Measurements from ENCODE around the gene CHIC2. TPM values are rescaled to one million over a fixed set of nuclear protein-coding genes. Genes with fewer than 3 reads are reported as not detected.

Gene CHIC2
- total RNA-seq, 1 experiment from 2014 or later, result 16.5 TPM

GRCh38 chr4:53991821-53992220 lies 72.6 kb downstream of the CHIC2 start:
- CTCF ChIA-PET, result no interaction called here

GRCh38 chr4:53990641-53991040 lies 73.8 kb downstream of the CHIC2 start:
- H3K36me3 Mint-ChIP-seq (ENCODE audit: insufficient read depth, unreplicated experiment), result no peaks in the 10 kb centered on the region
- no peak overlapping the region for H3K4me3 Mint-ChIP-seq (ENCODE audit: low read depth, unreplicated experiment)
- DNase-seq, result no peak
- CTCF ChIA-PET, result no interaction called here
- TF ChIP-seq, protein P1, sequence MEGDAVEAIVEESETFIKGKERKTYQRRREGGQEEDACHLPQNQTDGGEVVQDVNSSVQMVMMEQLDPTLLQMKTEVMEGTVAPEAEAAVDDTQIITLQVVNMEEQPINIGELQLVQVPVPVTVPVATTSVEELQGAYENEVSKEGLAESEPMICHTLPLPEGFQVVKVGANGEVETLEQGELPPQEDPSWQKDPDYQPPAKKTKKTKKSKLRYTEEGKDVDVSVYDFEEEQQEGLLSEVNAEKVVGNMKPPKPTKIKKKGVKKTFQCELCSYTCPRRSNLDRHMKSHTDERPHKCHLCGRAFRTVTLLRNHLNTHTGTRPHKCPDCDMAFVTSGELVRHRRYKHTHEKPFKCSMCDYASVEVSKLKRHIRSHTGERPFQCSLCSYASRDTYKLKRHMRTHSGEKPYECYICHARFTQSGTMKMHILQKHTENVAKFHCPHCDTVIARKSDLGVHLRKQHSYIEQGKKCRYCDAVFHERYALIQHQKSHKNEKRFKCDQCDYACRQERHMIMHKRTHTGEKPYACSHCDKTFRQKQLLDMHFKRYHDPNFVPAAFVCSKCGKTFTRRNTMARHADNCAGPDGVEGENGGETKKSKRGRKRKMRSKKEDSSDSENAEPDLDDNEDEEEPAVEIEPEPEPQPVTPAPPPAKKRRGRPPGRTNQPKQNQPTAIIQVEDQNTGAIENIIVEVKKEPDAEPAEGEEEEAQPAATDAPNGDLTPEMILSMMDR (IDR thresholded peaks at IDR 0.05; ENCODE audit: unreplicated experiment), result no peak
- peaks cover 7% of the 10 kb centered on the region for H3K4me1 Mint-ChIP-seq (ENCODE audit: low read depth, unreplicated experiment)
- H3K27ac Mint-ChIP-seq (ENCODE audit: unreplicated experiment), result no peak overlapping the region
- no TSS peak for BruUV-seq (replicated peaks)
- H3K9me3 Mint-ChIP-seq (ENCODE audit: low read depth, unreplicated experiment), result no peaks in the 10 kb centered on the region
- intact Hi-C loops (cut with micrococcal nuclease; ENCODE audit: unreplicated experiment), result no loop called here
- no peaks in the 10 kb centered on the region for H3K27me3 Mint-ChIP-seq (ENCODE audit: unreplicated experiment)

More at GRCh38 chr4:53991821-53992220, 72.6 kb downstream of the CHIC2 start:
- DNase-seq, result no peak
- H3K4me1 Mint-ChIP-seq (ENCODE audit: low read depth, unreplicated experiment), result peaks cover 7% of the 10 kb centered on the region
- intact Hi-C loops (cut with micrococcal nuclease; ENCODE audit: unreplicated experiment), result no loop called here
- TF ChIP-seq, protein P1 (IDR thresholded peaks at IDR 0.05; ENCODE audit: unreplicated experiment), result no peak
- H3K4me3 Mint-ChIP-seq (ENCODE audit: low read depth, unreplicated experiment), result no peak overlapping the region
- no peaks in the 10 kb centered on the region for H3K27me3 Mint-ChIP-seq (ENCODE audit: unreplicated experiment)
- H3K27ac Mint-ChIP-seq (ENCODE audit: unreplicated experiment), result no peak overlapping the region
- no peaks in the 10 kb centered on the region for H3K9me3 Mint-ChIP-seq (ENCODE audit: low read depth, unreplicated experiment)
- BruUV-seq (replicated peaks), result no TSS peak
- no peaks in the 10 kb centered on the region for H3K36me3 Mint-ChIP-seq (ENCODE audit: insufficient read depth, unreplicated experiment)

GRCh38 chr4:53987761-53988171 lies 76.6 kb downstream of the CHIC2 start:
- intact Hi-C loops (cut with micrococcal nuclease; ENCODE audit: unreplicated experiment), result no loop called here
- BruUV-seq (replicated peaks), result no TSS peak
- Mint-ChIP-seq H3K4me3 (ENCODE audit: low read depth, unreplicated experiment) (no peak overlapping the region), H3K27me3 (ENCODE audit: unreplicated experiment) (no peaks in the 10 kb centered on the region), H3K27ac (ENCODE audit: unreplicated experiment) (no peak overlapping the region), H3K4me1 (ENCODE audit: low read depth, unreplicated experiment) (peaks cover 7% of the 10 kb centered on the region), H3K36me3 (ENCODE audit: insufficient read depth, unreplicated experiment) (no peaks in the 10 kb centered on the region), H3K9me3 (ENCODE audit: low read depth, unreplicated experiment) (no peaks in the 10 kb centered on the region)
- no peak for DNase-seq
- CTCF ChIA-PET, result interaction anchor here (0.6 to 1.2 kb wide), 3 partner anchors 10 to 976 kb away, joined by 3 to 4 read pairs (median 3); no protein-coding TSS in a partner anchor
- TF ChIP-seq, protein P1 (IDR thresholded peaks at IDR 0.05; ENCODE audit: unreplicated experiment), result no peak

DNA sequence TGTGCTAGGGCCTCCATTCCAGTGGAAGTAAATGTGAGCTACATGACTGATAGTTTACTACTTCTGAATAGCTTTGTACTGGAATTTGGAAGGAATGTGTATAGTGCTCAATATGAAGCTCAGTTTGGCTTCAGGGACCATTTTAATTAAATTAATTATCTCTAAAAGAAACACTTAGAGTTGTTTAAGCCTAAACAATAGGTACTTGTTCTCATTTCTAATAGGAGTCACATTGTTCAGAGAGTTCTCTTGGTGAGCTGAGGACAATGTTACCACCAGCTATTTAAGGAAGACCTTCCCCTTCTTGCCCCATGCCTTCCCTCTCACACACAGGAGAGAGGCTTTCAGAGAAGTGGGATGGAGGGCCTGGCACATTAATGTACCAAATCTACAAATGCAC lies 78.3 kb downstream of the CHIC2 start:
- intact Hi-C loops (cut with micrococcal nuclease; ENCODE audit: unreplicated experiment), result no loop called here
- no peaks in the 10 kb centered on the region for H3K36me3 Mint-ChIP-seq (ENCODE audit: insufficient read depth, unreplicated experiment)
- DNase-seq, result no peak
- TF ChIP-seq, protein P1 (IDR thresholded peaks at IDR 0.05; ENCODE audit: unreplicated experiment), result no peak
- no TSS peak for BruUV-seq (replicated peaks)
- no peaks in the 10 kb centered on the region for H3K27me3 Mint-ChIP-seq (ENCODE audit: unreplicated experiment)
- H3K9me3 Mint-ChIP-seq (ENCODE audit: low read depth, unreplicated experiment), result no peaks in the 10 kb centered on the region
- CTCF ChIA-PET, result no interaction called here
- no peak overlapping the region for H3K27ac Mint-ChIP-seq (ENCODE audit: unreplicated experiment)
- no peak overlapping the region for H3K4me3 Mint-ChIP-seq (ENCODE audit: low read depth, unreplicated experiment)
- peaks cover 7% of the 10 kb centered on the region for H3K4me1 Mint-ChIP-seq (ENCODE audit: low read depth, unreplicated experiment)
